ENCODE measurements around the gene GMFB. TPM values are rescaled to one million over a fixed set of nuclear protein-coding genes. Genes with fewer than 3 reads are reported as not detected.
A peak's percentile ranks its signal among the peaks of the same experiment; 100 is the strongest.
"Not testable (repeated sequence)": the region's sequence is repeated elsewhere in the genome, so short reads cannot be mapped to it uniquely, and the experiment has no call there.

Gene GMFB
- total RNA-seq, 2 donors from 2014 or later, result 29.9 to 34.4 TPM

DNA sequence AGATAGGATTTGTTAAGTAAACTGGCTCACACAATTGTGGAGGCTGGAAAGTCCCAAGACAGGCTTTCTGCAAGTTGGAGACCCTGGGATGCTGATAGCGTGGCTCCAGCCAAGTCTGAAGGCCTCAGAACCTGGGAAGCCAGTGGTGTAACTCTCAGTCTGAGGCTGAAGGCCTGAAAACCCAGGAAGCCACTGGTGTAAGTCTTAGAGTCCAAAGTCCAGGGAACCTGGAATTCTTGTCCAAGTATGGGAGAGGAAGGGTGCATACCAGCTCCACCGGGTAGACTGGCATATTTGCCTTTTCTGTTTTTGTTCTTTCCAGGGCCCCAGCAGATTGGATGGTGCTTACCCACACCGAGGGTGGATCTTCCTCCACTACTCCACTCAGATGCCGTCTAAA, 18.1 kb downstream of the GMFB start:
- no peak for DNase-seq
- no peaks in the 10 kb centered on the region for H3K4me1 Mint-ChIP-seq (ENCODE audit: low read depth)
- H3K36me3 Mint-ChIP-seq (ENCODE audit: insufficient read depth in 2 of 2), result peaks cover 13 to 15% of the 10 kb centered on the region in 2 donors
- no peak overlapping the region for H3K27ac Mint-ChIP-seq
- H3K27me3 Mint-ChIP-seq (ENCODE audit: low read depth), result no peaks in the 10 kb centered on the region
- no peak overlapping the region for H3K4me3 Mint-ChIP-seq
- H3K9me3 Mint-ChIP-seq, result peaks cover 7% of the 10 kb centered on the region in 2 donors
- ATAC-seq (replicated peaks in 1 of 2), result no peak

DNA sequence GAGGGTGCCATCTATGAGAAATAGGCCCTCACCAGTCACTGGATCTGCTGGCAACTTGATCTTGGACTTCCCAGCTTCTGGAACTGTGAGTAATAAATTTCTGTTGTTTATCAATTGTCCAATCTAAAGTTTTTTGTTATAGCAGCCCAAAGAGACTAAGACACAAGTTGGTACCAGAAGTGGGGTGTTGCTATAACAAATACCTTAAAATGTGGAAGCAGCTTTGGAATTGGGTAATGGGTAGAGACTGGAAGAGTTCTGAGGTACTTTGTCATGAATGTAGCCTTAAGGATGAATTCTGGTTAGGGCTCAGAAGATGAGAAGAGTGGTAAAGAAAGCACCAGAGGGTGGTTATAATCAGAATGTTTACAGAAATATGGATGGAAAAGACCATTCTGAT, 21.5 kb downstream of the GMFB start:
- peaks cover 7% of the 10 kb centered on the region in 2 donors for H3K9me3 Mint-ChIP-seq
- H3K4me3 Mint-ChIP-seq, result no peak overlapping the region
- no peaks in the 10 kb centered on the region for H3K4me1 Mint-ChIP-seq (ENCODE audit: low read depth)
- peaks cover 6% of the 10 kb centered on the region for H3K27me3 Mint-ChIP-seq (ENCODE audit: low read depth)
- DNase-seq (no peak), ATAC-seq (replicated peaks in 1 of 2) (no peak)
- H3K36me3 Mint-ChIP-seq (ENCODE audit: insufficient read depth in 2 of 2), result peaks cover 11% of the 10 kb centered on the region in 2 donors
- no peak overlapping the region for H3K27ac Mint-ChIP-seq

DNA sequence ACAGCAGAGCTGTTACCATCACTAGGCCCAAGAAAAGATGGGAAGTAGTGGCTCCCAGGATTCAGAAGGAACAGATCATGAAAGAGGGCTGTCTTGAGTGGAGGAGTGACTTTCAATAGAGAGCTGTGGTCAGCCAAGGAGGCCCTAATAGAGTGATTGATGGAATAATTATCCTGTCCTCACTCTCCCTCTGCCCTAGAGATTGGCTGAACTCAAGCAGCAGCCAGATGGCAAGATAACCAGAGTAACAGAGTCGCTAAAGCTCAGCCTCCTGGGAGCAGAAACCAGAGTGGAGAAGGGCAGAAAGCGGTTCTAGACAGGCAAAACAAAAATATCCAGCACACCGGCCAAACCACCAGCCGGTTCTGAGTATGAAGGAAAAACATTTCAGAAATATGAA, 23.1 kb downstream of the GMFB start:
- no peak for DNase-seq
- no peak for ATAC-seq (replicated peaks in 1 of 2)
- Mint-ChIP-seq H3K4me1 (ENCODE audit: low read depth) (no peaks in the 10 kb centered on the region), H3K27ac (no peak overlapping the region), H3K27me3 (ENCODE audit: low read depth) (peaks cover 6% of the 10 kb centered on the region), H3K4me3 (no peak overlapping the region), H3K9me3 (peaks cover 7% of the 10 kb centered on the region in 2 donors), H3K36me3 (ENCODE audit: insufficient read depth in 2 of 2) (peaks cover 11% of the 10 kb centered on the region in 2 donors)

DNA sequence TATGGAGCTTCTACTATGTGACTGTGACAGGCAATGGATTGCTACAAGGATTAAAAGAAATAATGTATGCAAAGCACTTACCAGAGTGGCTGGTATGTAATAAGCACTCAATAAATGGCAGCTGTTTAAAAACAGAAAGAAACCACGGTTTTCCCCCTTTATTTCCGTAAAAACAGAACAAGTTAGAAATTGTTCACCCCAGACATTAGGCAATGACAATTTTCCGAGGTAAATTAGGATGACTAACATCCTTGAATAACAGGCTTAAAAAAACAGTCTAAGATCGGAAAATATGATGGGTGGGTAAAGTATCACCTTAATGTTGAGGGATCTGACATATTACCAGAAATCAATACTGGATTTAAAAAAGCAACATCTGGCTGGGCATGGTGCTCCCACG, 26.7 kb downstream of the GMFB start:
- peaks cover 7% of the 10 kb centered on the region in 2 donors for H3K36me3 Mint-ChIP-seq (ENCODE audit: insufficient read depth in 2 of 2)
- ATAC-seq (replicated peaks in 1 of 2) (peak; percentile 27 to 50), DNase-seq (no peak)
- H3K27ac Mint-ChIP-seq, result no peak overlapping the region
- H3K4me3 Mint-ChIP-seq, result no peak overlapping the region
- no peaks in the 10 kb centered on the region for H3K4me1 Mint-ChIP-seq (ENCODE audit: low read depth)
- H3K9me3 Mint-ChIP-seq, result peaks cover 9 to 11% of the 10 kb centered on the region in 2 donors
- peaks cover 6% of the 10 kb centered on the region for H3K27me3 Mint-ChIP-seq (ENCODE audit: low read depth)

DNA sequence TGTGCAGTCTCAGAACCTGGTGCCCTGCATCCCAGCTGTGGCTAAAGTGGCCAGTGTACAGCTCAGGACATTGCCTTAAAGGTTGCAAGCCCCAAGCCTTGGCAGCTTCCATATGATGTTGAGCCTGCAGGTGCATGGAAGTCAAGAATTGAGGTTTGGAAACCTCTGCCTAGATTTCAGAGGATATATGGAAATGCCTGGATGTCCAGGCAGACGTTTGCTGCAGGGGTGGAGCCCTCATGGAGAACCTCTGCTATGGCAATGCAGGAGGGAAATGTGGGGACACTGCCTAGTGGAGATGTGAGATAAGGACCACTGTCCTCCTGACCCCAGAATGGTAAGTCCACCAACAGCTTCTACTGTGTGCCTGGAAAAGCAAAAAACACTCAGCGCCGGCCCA, 29.7 kb downstream of the GMFB start:
- Mint-ChIP-seq H3K4me3 (no peak overlapping the region), H3K4me1 (ENCODE audit: low read depth) (no peaks in the 10 kb centered on the region), H3K36me3 (ENCODE audit: insufficient read depth in 2 of 2) (peaks cover 4 to 7% of the 10 kb centered on the region in 2 donors), H3K27ac (no peak overlapping the region), H3K9me3 (peaks cover 8 to 11% of the 10 kb centered on the region in 2 donors), H3K27me3 (ENCODE audit: low read depth) (peaks cover 6% of the 10 kb centered on the region)
- ATAC-seq (replicated peaks in 1 of 2) (no peak), DNase-seq (no peak)

DNA sequence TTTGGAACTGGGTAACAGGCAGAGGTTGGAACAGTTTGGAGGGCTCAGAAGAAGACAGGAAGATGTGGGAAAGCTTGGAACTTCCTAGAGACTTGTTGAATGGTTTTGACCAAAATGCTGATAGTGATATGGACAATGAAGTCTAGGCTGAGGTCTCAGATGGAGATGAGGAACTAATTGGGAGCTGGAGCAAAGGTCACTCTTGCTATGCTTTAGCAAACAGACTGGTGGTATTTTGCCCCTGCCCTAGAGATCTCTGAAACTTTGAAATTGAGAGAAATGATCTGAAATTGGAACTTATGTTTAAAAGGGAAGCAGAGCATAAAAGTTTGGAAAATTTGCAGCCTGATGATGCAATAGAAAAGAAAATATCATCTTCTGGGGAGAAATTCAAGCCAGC, 30.2 kb downstream of the GMFB start:
- not testable (repeated sequence) for H3K27ac Mint-ChIP-seq; H3K4me1 Mint-ChIP-seq (ENCODE audit: low read depth); DNase-seq; H3K36me3 Mint-ChIP-seq (ENCODE audit: insufficient read depth in 2 of 2); H3K4me3 Mint-ChIP-seq; H3K27me3 Mint-ChIP-seq (ENCODE audit: low read depth); ATAC-seq (replicated peaks in 1 of 2)
- H3K9me3 Mint-ChIP-seq, result peaks cover 8 to 11% of the 10 kb centered on the region in 2 donors

DNA sequence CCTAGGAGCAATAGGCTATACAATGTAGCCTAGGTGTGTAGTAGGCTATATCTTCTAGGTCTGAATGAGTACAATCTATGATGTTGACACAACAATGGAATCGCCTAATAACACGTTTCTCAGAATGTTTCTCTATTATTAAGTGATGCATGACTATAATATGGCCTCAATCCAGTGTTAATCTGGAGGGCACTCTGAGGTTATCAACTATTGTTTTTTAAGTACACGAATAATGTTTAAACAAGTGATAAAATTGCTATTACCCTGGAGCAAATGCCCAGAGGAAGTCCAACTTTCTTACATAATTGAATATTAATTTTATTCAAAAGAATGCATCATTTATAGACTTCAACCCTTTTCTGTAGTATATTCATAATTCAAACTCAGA, 31.2 kb downstream of the GMFB start:
- H3K9me3 Mint-ChIP-seq, result peaks cover 8 to 11% of the 10 kb centered on the region in 2 donors
- no peaks in the 10 kb centered on the region for H3K4me1 Mint-ChIP-seq (ENCODE audit: low read depth)
- DNase-seq, result no peak
- H3K36me3 Mint-ChIP-seq (ENCODE audit: insufficient read depth in 2 of 2), result peaks cover 4 to 7% of the 10 kb centered on the region in 2 donors
- H3K27me3 Mint-ChIP-seq (ENCODE audit: low read depth), result no peaks in the 10 kb centered on the region
- no peak for ATAC-seq (replicated peaks in 1 of 2)
- no peak overlapping the region for H3K27ac Mint-ChIP-seq
- no peak overlapping the region for H3K4me3 Mint-ChIP-seq

DNA sequence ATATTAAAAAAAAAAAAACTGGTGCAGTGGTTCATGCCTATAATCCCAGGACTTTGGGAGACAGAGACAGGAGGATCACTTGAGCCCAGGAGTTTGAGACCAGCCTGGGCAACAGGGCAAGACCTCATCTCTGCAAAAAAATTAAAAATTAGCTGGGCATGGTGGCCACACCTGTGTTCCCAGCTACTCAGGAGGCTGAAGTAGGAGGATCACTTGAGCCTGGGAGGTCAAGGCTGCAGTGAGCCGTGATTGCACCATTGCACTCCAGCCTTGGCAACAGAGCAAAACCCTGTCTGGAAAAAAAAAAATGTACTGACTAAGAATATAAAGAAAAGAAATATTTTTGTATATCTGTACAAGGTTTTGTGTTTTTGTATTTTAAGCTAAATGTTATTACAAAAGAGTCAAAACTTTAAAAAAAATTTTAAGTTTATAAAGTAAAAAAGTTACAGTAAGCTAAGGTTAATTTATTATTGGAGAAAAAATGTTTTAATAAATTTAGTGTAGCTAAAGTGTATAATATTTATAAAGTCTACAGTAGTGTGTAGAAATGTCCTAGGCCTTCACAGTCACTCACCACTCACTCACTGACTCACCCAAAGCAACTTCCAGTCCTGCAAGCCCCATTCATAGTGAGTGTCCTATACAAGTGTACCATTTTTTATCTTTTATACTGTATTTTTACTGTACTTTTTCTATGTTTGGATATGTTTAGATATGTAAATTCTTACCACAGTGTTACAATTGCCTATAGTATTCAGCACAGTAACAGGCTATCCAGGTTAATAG, 31.8 kb downstream of the GMFB start:
- not testable (repeated sequence) for DNase-seq; H3K27me3 Mint-ChIP-seq (ENCODE audit: low read depth); H3K36me3 Mint-ChIP-seq (ENCODE audit: insufficient read depth in 2 of 2); H3K4me3 Mint-ChIP-seq; H3K4me1 Mint-ChIP-seq (ENCODE audit: low read depth); H3K27ac Mint-ChIP-seq; ATAC-seq (replicated peaks in 1 of 2)
- peaks cover 8 to 11% of the 10 kb centered on the region in 2 donors for H3K9me3 Mint-ChIP-seq

DNA sequence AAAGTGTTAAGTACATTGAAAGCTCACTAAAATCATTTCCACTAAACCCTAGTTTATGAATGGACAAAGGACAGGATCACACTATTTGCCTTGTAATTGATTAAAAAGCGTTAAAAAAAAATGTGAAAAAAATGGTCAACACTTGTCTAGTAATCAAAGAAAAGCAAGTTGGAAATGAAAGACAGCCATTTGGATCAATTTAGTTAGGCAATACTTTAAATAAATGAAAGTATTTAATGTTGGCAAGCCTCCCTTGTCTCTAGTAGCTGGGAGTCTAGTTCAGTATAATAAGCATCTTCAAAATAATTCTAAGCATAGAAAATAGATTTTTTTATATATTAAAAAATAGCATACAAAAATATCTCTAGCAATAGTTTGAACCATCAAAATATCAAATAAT, 33.4 kb downstream of the GMFB start:
- Mint-ChIP-seq H3K36me3 (ENCODE audit: insufficient read depth in 2 of 2) (peaks cover 4 to 7% of the 10 kb centered on the region in 2 donors), H3K4me3 (no peak overlapping the region), H3K27ac (no peak overlapping the region), H3K4me1 (ENCODE audit: low read depth) (peaks cover 7% of the 10 kb centered on the region), H3K9me3 (peaks cover 8 to 11% of the 10 kb centered on the region in 2 donors), H3K27me3 (ENCODE audit: low read depth) (no peaks in the 10 kb centered on the region)
- DNase-seq, result no peak
- ATAC-seq (replicated peaks in 1 of 2), result no peak

DNA sequence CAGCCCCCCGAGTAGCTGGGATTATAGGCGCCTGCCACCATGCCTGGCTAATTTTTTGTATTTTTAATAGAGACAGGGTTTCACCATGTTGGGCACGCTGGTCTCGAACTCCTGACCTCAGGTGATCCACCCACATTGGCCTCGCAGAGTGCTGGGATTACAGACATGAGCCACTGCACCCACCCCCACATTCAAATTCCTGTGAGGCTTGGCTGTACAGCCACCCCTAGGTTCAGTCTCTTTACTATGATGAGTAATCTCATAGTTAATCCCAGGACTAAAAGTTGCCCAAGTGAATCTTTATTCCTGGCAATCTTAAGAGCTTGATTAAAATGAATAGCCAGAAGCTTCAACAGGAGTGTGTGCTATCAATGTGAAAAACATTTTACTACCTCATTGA, 34.8 kb downstream of the GMFB start:
- not testable (repeated sequence) for H3K9me3 Mint-ChIP-seq; DNase-seq; H3K36me3 Mint-ChIP-seq (ENCODE audit: insufficient read depth in 2 of 2); H3K4me3 Mint-ChIP-seq; ATAC-seq (replicated peaks in 1 of 2); H3K27me3 Mint-ChIP-seq (ENCODE audit: low read depth); H3K27ac Mint-ChIP-seq; H3K4me1 Mint-ChIP-seq (ENCODE audit: low read depth)

DNA sequence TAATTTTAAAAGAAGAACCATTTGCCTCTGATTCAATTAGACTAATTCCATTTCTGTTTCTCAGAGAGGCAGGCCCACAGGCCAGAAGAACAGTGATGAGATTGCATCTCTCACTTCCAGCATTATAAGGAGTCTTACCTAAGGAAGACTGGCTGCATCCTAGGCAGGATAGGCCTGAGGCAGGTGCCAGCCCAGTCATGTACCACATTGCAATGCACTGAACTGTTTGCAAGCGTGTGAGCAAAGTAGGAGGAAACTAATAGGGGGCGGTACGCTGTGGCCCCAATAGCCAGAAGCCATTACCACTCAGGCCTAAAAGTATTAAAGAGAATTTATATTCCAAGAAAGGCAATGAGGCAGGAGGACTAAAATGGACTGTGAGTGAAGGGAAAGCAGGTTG, 35.5 kb downstream of the GMFB start:
- peaks cover 0 to under 1% of the 10 kb centered on the region in 2 donors for H3K36me3 Mint-ChIP-seq (ENCODE audit: insufficient read depth in 2 of 2)
- H3K4me1 Mint-ChIP-seq (ENCODE audit: low read depth), result peaks cover 7% of the 10 kb centered on the region
- no peaks in the 10 kb centered on the region for H3K27me3 Mint-ChIP-seq (ENCODE audit: low read depth)
- no peak for DNase-seq
- ATAC-seq (replicated peaks in 1 of 2), result no peak
- H3K4me3 Mint-ChIP-seq, result no peak overlapping the region
- H3K9me3 Mint-ChIP-seq, result peaks cover 0 to under 1% of the 10 kb centered on the region in 2 donors
- no peak overlapping the region for H3K27ac Mint-ChIP-seq

DNA sequence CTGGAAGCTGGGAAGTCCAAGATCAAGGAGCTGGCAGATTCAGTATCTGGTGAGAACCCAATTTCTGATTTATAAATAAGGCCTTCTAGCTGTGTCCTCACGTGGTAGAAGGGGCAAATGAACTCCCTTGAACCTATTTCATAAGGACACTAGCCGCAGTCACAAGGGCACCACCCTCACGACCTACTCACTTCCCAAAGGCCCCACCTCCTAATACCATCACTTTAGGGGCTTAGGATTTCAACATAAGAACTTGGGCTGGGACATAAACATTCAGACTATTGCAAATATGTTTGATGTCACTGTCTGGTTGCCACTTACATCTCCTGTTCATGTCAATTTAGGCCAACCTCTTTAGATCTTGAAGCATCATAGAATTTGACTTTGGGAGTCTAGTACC, 36.8 kb downstream of the GMFB start:
- H3K9me3 Mint-ChIP-seq, result no peaks in the 10 kb centered on the region
- H3K4me3 Mint-ChIP-seq, result no peak overlapping the region
- H3K27ac Mint-ChIP-seq, result no peak overlapping the region
- DNase-seq (no peak), ATAC-seq (replicated peaks in 1 of 2) (no peak)
- no peaks in the 10 kb centered on the region for H3K27me3 Mint-ChIP-seq (ENCODE audit: low read depth)
- no peaks in the 10 kb centered on the region for H3K36me3 Mint-ChIP-seq (ENCODE audit: insufficient read depth in 2 of 2)
- peaks cover 7% of the 10 kb centered on the region for H3K4me1 Mint-ChIP-seq (ENCODE audit: low read depth)

DNA sequence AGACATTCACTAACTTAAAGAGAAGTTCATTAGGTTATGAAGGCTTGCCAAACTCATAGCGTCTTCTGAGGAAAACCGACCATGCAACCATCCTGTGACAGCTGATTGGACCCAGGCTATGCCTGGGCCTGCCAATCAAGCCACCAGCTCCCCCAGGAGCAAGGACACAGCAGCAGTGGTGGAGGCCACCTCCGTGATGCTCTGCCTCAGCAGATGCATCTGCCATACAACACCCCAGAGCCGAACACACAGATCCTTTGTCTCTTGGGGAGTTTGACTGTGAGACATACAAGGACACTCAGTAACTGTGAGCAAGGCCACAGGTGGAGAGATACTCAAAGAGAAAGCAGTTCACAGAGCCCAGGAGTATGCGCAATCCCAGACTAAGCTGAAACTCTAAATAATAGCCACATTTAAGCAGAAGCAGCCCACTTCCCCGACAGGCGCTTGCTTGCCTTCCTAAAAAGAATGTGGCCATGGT, 37.6 kb downstream of the GMFB start:
- no peaks in the 10 kb centered on the region for H3K9me3 Mint-ChIP-seq
- no peak overlapping the region for H3K27ac Mint-ChIP-seq
- H3K4me3 Mint-ChIP-seq, result no peak overlapping the region
- DNase-seq (no peak), ATAC-seq (replicated peaks in 1 of 2) (no peak)
- H3K27me3 Mint-ChIP-seq (ENCODE audit: low read depth), result peaks cover 2% of the 10 kb centered on the region
- no peaks in the 10 kb centered on the region for H3K36me3 Mint-ChIP-seq (ENCODE audit: insufficient read depth in 2 of 2)
- peaks cover 7% of the 10 kb centered on the region for H3K4me1 Mint-ChIP-seq (ENCODE audit: low read depth)

DNA sequence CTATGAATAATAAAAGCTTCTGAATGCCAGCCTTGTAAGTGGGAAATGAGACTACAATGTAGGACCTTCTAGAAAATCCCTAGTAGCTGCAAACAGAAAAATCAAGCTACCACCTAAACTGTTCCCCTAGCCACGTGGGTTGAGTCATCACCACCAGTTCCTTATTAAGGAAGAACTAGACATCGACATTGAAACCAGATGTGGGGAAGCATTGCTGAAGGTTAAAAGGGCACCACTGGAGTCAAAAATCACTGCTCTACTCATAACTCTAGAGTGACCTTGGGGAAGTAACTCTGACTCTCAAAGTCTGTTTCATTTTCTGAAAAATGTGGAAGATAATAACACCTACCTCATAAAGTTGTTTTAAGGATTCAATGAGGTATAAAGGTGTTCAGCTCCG, 38.2 kb downstream of the GMFB start:
- Mint-ChIP-seq H3K9me3 (no peaks in the 10 kb centered on the region), H3K27ac (no peak overlapping the region), H3K4me3 (peak overlapping the region in 1 of 2 donors; percentile 0), H3K4me1 (ENCODE audit: low read depth) (peaks cover 7% of the 10 kb centered on the region), H3K36me3 (ENCODE audit: insufficient read depth in 2 of 2) (no peaks in the 10 kb centered on the region), H3K27me3 (ENCODE audit: low read depth) (peaks cover 7% of the 10 kb centered on the region)
- ATAC-seq (replicated peaks in 1 of 2) (peak; percentile 54 to 75), DNase-seq (peak in 1 of 2 donors; percentile 14)
